ENCODE data around the gene CGB8. TPM values are rescaled to one million over a fixed set of nuclear protein-coding genes. Genes with fewer than 3 reads are reported as not detected.

The CGB8 gene
- total RNA-seq, 1 donor from 2014 or later, result not detected

DNA sequence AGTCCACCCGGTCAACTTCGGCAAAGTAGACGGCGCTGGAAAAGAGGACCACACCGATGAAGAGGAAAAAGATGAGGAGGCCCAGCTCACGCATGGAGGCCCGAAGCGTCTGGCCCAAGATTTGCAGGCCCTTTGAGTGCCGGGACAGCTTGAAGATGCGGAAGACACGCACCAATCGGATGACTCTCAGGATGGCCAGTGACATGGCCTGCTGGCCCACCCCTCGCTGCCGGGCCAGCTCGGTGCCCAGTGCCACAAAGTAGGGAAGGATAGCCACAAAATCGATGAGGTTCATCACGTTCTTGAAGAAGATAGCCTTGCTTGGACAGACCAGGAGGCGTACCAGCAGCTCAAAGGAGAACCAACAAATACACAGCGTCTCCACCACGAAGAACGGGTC, 21.5 kb upstream of the CGB8 start:
- peaks cover 11% of the 10 kb centered on the region for H3K4me1 Mint-ChIP-seq (ENCODE audit: low read depth, unreplicated experiment)
- H3K36me3 Mint-ChIP-seq (ENCODE audit: unreplicated experiment), result peaks cover 22% of the 10 kb centered on the region
- no peak overlapping the region for H3K4me3 Mint-ChIP-seq (ENCODE audit: unreplicated experiment)
- TF ChIP-seq CTCF (IDR thresholded peaks at IDR 0.05; ENCODE audit: partially characterized antibody, unreplicated experiment), result no peak
- no peak for DNase-seq
- no peak overlapping the region for H3K27ac Mint-ChIP-seq (ENCODE audit: unreplicated experiment)
- H3K27me3 Mint-ChIP-seq (ENCODE audit: unreplicated experiment), result peaks cover 25% of the 10 kb centered on the region
- peaks cover 4% of the 10 kb centered on the region for H3K9me3 Mint-ChIP-seq (ENCODE audit: unreplicated experiment)

DNA sequence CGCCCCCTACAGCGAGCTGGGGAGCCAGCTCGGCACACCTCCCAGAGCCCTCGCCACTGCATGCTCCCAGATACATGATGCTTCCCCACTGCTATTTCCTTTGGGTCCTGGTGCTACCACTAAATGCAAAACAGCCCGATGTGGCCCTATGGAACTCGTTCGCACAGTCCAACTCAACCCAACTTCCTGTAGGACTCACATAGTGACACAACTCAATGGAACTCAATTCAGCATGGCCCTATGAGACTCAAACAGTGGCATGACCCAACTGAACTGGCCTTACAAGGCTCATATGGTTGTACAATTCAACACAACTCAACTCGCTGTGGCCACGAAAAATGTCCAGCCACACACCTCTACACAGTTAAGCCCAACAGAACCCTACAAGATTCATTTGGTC, 20.1 kb upstream of the CGB8 start:
- peaks cover 22% of the 10 kb centered on the region for H3K36me3 Mint-ChIP-seq (ENCODE audit: unreplicated experiment)
- DNase-seq, result no peak
- no peak for TF ChIP-seq CTCF (IDR thresholded peaks at IDR 0.05; ENCODE audit: partially characterized antibody, unreplicated experiment)
- H3K4me3 Mint-ChIP-seq (ENCODE audit: unreplicated experiment), result no peak overlapping the region
- no peak overlapping the region for H3K27ac Mint-ChIP-seq (ENCODE audit: unreplicated experiment)
- peaks cover 12% of the 10 kb centered on the region for H3K4me1 Mint-ChIP-seq (ENCODE audit: low read depth, unreplicated experiment)
- peaks cover 3% of the 10 kb centered on the region for H3K9me3 Mint-ChIP-seq (ENCODE audit: unreplicated experiment)
- peaks cover 24% of the 10 kb centered on the region for H3K27me3 Mint-ChIP-seq (ENCODE audit: unreplicated experiment)

DNA sequence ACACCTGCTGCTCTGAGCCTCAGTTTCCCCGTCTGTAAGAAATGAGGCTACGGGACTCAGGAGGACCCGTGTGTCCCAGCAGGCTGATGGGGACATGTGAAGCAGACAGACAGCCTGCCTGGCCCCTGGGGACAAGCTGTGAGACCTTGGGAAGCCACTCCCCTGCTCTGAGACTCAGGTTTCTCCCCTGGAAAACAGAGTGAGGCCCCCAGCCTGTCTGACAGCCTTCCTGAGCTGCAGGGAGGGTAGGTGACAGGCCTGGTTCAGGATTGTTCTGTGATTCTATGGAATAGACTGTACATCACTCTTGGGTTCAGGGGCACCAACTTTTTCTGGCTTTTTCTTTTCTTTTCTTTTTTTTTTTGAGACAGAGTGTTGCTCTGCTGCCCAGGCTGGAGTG, 18.6 kb upstream of the CGB8 start:
- H3K4me1 Mint-ChIP-seq (ENCODE audit: low read depth, unreplicated experiment), result peaks cover 12% of the 10 kb centered on the region
- H3K27ac Mint-ChIP-seq (ENCODE audit: unreplicated experiment), result no peak overlapping the region
- peaks cover 13% of the 10 kb centered on the region for H3K27me3 Mint-ChIP-seq (ENCODE audit: unreplicated experiment)
- H3K4me3 Mint-ChIP-seq (ENCODE audit: unreplicated experiment), result no peak overlapping the region
- no peak for TF ChIP-seq CTCF (IDR thresholded peaks at IDR 0.05; ENCODE audit: partially characterized antibody, unreplicated experiment)
- H3K36me3 Mint-ChIP-seq (ENCODE audit: unreplicated experiment), result peaks cover 11% of the 10 kb centered on the region
- no peak for DNase-seq
- no peaks in the 10 kb centered on the region for H3K9me3 Mint-ChIP-seq (ENCODE audit: unreplicated experiment)

DNA sequence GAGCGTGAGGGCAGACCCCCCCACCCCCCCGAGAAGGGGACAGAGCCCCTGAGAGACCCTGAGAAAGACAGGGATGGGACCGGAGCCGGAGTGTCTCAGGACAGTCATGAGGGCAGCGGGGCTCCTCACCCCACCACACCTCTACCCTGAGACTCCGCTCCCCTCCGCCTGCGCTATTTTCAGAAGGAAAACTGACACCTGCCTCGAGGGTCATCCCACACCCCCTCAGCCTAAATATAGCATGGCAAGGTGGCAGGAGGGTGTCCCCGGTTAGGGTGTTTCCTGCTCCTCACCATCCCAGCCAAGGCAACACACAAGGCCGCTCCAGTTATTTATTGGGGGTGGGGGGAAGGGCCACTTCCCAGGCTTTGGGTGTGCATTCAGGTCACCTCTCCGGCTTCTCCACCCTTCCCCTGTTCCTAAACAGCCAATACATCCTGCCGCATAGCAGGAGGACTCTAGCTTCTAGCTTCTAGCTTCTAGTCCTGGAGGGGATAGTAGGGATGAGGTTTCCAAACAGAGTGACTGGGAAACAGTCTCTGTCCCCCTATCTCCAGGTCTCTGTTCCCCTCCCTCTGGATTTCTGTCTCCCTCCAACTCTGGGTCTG, 17.1 kb upstream of the CGB8 start:
- no peak for DNase-seq
- H3K4me1 Mint-ChIP-seq (ENCODE audit: low read depth, unreplicated experiment), result peaks cover 12% of the 10 kb centered on the region
- no peak overlapping the region for H3K27ac Mint-ChIP-seq (ENCODE audit: unreplicated experiment)
- H3K27me3 Mint-ChIP-seq (ENCODE audit: unreplicated experiment), result peaks cover 10% of the 10 kb centered on the region
- H3K4me3 Mint-ChIP-seq (ENCODE audit: unreplicated experiment), result peak overlapping the region; percentile 15
- peaks cover 11% of the 10 kb centered on the region for H3K36me3 Mint-ChIP-seq (ENCODE audit: unreplicated experiment)
- H3K9me3 Mint-ChIP-seq (ENCODE audit: unreplicated experiment), result no peaks in the 10 kb centered on the region
- no peak for TF ChIP-seq CTCF (IDR thresholded peaks at IDR 0.05; ENCODE audit: partially characterized antibody, unreplicated experiment)

GRCh38 chr19:49064768-49065611, 16.1 kb upstream of the CGB8 start, which contains the start of gene NTF4:
Gene NTF4 (minus strand): TSS chr19:49064818. CDS start chr19:49061997, 2,821 bp downstream.
- Mint-ChIP-seq H3K4me3 (ENCODE audit: unreplicated experiment) (peak within 1 kb of the TSS; percentile 49), H3K27me3 (ENCODE audit: unreplicated experiment) (peaks cover 11% of the 10 kb centered on the region), H3K36me3 (ENCODE audit: unreplicated experiment) (peaks cover 5% of the 10 kb centered on the region), H3K27ac (ENCODE audit: unreplicated experiment) (no peak within 1 kb of the TSS), H3K4me1 (ENCODE audit: low read depth, unreplicated experiment) (peaks cover 12% of the 10 kb centered on the region), H3K9me3 (ENCODE audit: unreplicated experiment) (no peaks in the 10 kb centered on the region)
- DNase-seq, result peak; percentile 74
- TF ChIP-seq CTCF (IDR thresholded peaks at IDR 0.05; ENCODE audit: partially characterized antibody, unreplicated experiment), result no peak

All from glutamatergic neuron (in vitro differentiated cells).